Hematopoietic multipotent progenitor cell treated with erythropoietin and hydrocortisone succinate and interleukin-3 and kit ligand, for 4 days (in vitro differentiated cells): Measurements from ENCODE around the gene IL1RL1.

Experiments used
- DNase-seq: peaks from one replicate; pipeline ENCODE4 v3.0.0-alpha.2; 2015

Gene IL1RL1

GRCh38 chr2:102337012-102337411, 25.6 kb downstream of the IL1RL1 start:
- DNase-seq = no peak

DNA sequence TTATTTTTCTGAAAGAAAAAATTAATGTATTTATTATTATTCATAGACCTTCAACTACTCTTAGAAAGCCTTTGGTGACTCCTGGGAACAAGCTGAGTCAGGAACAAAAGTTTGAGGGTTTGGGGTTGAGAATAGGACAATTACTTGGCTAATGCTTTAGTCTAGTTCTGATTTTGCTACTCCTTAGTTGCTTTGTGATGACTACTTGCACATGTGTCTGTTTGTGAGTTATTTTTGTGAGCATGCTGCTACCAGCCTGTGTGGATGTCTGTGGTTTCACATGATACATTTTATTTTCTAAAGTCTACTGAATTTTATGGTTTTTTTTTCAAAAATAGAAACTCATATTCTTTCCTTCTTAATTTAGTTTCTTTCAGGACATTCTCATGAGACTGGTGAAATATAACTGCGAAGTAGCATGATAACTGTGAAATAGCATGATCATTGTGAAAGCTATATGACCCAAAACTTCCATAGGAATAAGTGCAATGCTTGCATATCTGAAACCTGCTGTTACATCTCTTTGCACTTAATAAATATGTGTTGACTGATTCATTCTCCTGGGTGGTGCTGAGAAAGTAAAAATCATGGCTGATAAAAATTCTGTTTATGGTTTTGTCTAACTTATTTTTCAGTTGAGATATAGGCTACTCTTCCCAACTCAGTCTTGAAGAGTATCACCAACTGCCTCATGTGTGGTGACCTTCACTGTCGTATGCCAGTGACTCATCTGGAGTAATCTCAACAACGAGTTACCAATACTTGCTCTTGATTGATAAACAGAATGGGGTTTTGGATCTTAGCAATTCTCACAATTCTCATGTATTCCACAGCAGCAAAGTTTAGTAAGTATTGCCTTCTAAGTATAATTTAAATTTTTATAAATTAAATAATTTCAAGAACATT, 26.4 kb downstream of the IL1RL1 start:
- peak; percentile 68 for DNase-seq

DNA sequence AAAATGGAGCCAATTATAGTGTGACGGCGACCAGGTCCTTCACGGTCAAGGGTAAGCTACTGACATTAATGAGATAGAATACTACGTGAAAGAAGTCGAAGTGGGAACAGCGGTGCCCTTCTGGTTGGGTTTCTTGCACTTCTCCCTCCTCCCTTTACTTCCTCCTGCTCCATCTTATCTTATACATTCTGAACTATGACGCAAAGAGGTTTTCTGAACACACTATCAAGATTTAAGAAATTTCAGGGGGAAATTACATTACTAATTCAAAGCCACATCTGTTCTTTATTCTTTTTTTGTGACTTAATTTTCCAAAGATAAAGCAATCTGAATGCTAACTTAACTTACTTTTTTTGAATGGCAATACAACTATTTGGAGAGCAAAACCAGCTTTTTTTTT, 29.4 kb downstream of the IL1RL1 start:
- DNase-seq = peak; percentile 87

GRCh38 chr2:102342888-102343287, 31.5 kb downstream of the IL1RL1 start:
- DNase-seq = no peak

- no peak for DNase-seq
Measured at GRCh38 chr2:102344397-102344796, 33.0 kb downstream of the IL1RL1 start.

DNA sequence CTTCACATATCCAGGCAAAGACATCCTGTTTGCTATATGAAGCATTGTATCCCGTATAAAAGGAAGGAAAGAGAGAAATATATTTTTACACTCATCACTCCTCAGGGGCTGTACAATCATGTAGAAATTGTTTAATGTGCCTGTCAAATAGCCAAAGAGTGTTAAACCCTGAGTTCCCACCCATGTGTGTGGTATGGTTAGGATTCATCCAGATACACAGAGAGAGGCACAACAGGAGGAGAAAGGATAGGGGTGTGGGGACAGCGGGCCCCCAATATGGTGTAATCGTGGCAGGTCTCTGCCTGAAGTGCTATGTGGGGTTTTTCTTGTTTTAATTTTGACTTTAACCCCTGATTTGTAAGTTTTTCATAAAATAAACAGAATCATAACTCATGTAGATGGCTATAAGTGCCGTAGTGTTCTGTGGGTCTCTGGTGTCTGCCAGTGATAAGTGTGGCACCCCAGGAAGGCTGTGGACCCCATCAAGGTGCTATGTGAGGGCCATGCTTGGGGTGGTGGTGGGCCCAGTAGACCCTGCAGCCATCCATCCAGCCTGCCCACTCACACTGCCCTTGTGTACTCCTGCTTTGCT, 34.1 kb downstream of the IL1RL1 start:
- DNase-seq = no peak

DNA sequence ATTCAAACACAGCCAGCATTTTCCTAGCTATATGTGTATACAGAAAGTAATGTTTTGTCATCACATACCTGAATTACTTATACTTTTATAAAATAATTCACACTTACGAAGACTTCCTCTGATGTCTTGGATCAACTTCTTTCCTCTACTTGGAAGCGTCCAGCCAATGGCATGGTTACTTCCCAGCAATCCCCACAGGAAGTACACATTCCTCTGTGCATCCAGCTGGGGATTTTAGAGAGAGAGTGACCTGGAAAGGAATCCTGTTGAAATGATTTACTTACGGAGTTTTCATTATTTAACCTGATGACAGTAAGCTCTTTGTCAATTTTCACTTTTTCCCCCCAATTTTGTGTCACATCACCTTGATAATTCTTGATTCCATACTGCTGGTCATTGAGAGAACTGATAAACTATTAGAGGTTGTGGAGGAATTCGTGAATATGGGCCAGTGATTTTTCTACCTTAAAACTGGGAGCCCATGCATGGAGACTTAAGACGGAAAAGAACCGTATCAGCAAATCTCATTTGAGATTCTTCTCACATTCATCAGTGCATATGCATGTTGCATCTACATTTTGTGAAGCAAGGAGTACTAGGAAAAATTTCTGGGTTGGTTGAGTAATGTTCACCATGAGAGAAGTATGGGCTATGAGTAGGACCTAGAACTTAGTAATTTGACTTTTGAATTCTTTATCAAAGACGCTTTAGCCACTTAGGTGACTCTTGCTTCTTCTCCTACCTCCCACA, 35.2 kb downstream of the IL1RL1 start:
- no peak for DNase-seq

GRCh38 chr2:102350137-102350793, 38.9 kb downstream of the IL1RL1 start:
- peak; percentile 27 for DNase-seq

GRCh38 chr2:102355526-102356380, 44.4 kb downstream of the IL1RL1 start, which contains the start of gene IL18R1:
Gene IL18R1, plus strand, starts transcription at chr2:102355796. Its CDS starts 6,865 bp downstream, at chr2:102362661.
- DNase-seq = peak; percentile 88

GRCh38 chr2:102356381-102356712, 45.0 kb downstream of the IL1RL1 start:
- no peak for DNase-seq

- no peak for DNase-seq
Measured at GRCh38 chr2:102356741-102357140, 45.4 kb downstream of the IL1RL1 start.

- peak; percentile 56 for DNase-seq
Measured at GRCh38 chr2:102357937-102358336, 46.6 kb downstream of the IL1RL1 start.

DNA sequence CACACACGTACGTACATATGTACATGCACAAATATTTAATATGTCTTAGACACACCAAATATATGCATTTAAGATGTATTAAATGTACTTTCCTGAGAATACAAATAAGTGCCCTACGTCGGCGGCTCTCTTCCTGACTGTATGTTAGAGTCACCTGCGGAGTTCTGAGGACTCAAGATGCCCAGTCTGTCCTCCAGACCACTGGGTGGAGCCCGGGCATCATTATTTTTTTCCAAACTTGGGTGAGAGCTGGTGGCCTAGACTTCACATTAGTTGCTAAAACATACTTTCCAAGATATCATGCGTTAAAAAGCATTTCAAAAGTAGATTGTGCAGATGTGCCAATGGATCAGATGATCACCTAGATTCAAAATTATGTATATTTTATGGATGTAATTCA, 47.1 kb downstream of the IL1RL1 start:
- no peak for DNase-seq

DNA sequence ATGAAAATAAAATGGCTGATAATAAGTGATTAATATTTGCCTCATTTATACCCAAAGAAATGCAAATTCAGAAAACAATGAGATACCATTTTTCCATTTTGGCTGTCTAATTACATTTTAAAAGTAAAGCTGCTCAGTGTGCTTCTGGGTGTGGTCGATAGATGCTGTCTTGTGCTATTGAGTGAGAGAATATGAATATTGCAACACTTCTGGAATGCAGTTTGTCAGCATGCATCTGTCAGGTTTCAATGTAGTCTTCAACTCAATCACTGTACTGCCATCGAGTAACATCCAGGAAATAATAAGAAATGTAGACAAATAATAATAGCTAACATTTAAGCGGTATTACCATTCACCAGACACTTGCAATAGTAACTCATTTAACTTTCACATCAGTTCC, 48.2 kb downstream of the IL1RL1 start:
- no peak for DNase-seq

DNA sequence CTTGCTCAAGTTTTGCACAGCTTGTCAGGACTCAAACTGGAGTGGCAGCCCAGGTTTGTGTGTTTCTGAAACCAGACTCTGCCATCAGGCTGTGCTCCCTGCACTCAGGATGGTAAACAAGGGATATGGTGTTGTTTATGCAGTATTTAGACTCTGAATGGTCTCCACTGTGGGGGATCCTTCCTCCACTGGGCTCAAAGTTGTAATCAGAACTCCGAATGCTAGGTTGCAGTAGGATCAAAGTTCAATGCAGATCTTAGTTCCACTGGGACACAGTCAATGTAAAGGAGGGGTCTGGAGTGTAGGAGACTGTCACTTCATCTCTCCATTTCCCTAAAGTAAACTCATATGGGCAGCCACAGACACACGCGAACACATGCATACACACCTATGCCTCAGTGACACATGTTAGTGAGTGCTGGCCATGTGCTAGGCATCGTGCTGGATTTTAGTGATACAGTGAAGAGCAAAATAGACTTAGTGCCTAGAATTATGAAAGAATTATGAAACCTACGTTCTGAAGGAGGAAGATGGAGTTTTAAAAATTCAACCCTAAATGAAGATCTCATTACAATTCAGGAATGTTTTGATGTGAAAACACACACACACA, 50.4 kb downstream of the IL1RL1 start:
- no peak for DNase-seq

DNA sequence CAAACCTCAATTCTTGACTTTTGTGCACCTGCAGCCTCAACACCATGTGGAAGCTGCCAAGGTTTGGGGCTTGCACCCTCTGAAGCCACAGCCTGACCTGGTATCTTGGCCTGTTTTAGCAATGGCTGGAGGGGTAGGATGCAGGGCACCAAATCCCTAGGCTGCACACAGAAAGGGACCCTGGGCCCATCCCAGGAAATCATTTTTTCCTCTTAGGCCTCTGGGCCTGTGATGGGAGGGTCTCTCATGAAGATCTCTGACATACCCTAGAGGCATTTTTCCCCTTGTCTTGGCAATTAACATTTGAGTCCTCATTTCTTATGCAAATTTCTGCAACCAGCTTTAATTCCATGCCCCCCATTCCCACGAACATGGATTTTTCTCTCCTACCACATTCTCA, 54.4 kb downstream of the IL1RL1 start:
- no peak for DNase-seq

- peak; percentile 70 for DNase-seq
Measured at GRCh38 chr2:102366406-102367112, 55.2 kb downstream of the IL1RL1 start.

DNA sequence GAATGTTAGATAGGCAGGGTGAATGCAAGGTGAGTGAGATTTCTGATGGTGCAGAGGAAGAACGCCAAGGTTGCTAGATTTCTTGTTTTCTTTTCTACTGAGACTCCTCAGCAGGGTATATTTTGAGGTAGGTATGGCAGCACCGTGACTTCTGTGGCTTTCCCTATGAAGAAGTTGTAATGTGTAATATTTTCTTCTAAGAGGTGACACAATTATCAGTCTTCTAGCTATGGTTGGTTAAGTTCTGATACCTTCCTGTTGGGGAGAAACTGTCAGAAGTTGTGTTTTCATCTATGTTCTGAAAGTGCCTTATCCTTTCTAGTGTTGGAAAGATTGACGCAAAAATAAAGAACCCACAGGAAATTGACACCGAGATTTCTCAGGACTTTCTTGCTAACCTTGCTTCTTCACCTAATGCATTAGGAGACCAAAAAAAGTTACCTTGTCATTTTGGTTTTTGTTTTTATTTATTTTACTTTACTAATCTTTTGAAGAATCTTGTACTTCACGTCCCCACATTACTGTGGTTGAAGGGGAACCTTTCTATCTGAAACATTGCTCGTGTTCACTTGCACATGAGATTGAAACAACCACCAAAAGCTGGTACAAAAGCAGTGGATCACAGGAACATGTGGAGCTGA, 56.1 kb downstream of the IL1RL1 start:
- DNase-seq = no peak

- DNase-seq = no peak
Measured at GRCh38 chr2:102368461-102369109, 57.2 kb downstream of the IL1RL1 start.

DNA sequence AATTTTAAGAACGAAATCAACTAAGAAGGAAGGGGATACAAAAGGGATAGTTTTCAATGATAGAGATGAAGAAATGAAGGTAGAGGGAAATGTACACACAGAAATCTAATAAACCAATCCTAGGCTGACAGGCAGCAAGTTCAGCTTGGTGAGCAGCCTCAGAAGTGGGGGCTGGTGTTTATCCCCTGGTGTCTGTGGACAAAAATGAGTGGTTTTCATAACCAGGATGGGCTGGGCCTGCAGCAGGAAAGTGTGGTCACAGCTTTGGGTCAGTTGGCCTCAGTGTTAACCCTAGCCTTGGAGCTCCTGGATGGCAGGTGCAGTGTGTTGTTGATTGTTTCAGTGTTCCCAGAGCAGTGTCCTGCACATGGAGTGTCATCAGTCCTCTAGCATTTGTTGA, 58.5 kb downstream of the IL1RL1 start:
- no peak for DNase-seq
